Measurements from ENCODE around the gene ARVCF.

The ARVCF gene

GRCh38 chr22:19973551-19974267 lies 42.9 kb downstream of the ARVCF start:
- no peak for DNase-seq (ENCODE audit: low read depth in 2 of 2)

GRCh38 chr22:19972652-19973550 lies 43.7 kb downstream of the ARVCF start:
- DNase-seq (ENCODE audit: low read depth in 2 of 2): no peak

- DNase-seq (ENCODE audit: low read depth in 2 of 2): no peak
These were observed 44.4 kb downstream of the ARVCF start for GRCh38 chr22:19972251-19972650.

- DNase-seq (ENCODE audit: low read depth in 2 of 2): no peak
These were observed 45.1 kb downstream of the ARVCF start for GRCh38 chr22:19971276-19972124.

- peak; percentile 79 to 80 for DNase-seq (ENCODE audit: low read depth in 2 of 2)
These were observed 45.9 kb downstream of the ARVCF start for GRCh38 chr22:19970479-19971275.

- DNase-seq (ENCODE audit: low read depth in 2 of 2): no peak
These were observed 46.6 kb downstream of the ARVCF start for GRCh38 chr22:19970031-19970478.

GRCh38 chr22:19969141-19969928 lies 47.3 kb downstream of the ARVCF start:
- no peak for DNase-seq (ENCODE audit: low read depth in 2 of 2)

- DNase-seq (ENCODE audit: low read depth in 2 of 2): no peak
These were observed 48.2 kb downstream of the ARVCF start for GRCh38 chr22:19968450-19968891.

- DNase-seq (ENCODE audit: low read depth in 2 of 2): no peak
These were observed 48.7 kb downstream of the ARVCF start for GRCh38 chr22:19967850-19968449.

GRCh38 chr22:19966908-19967750 lies 49.5 kb downstream of the ARVCF start:
- DNase-seq (ENCODE audit: low read depth in 2 of 2): no peak

GRCh38 chr22:19965771-19966709 lies 50.6 kb downstream of the ARVCF start:
- DNase-seq (ENCODE audit: low read depth in 2 of 2): no peak

- no peak for DNase-seq (ENCODE audit: low read depth in 2 of 2)
These were observed 51.8 kb downstream of the ARVCF start for GRCh38 chr22:19964701-19965386.

- DNase-seq (ENCODE audit: low read depth in 2 of 2): no peak
These were observed 52.6 kb downstream of the ARVCF start for GRCh38 chr22:19963863-19964642.

- DNase-seq (ENCODE audit: low read depth in 2 of 2): no peak
These were observed 53.5 kb downstream of the ARVCF start for GRCh38 chr22:19962909-19963806.

- peak; percentile 37 to 59 for DNase-seq (ENCODE audit: low read depth in 2 of 2)
These were observed 54.2 kb downstream of the ARVCF start for GRCh38 chr22:19962246-19962908.

All from stimulated activated CD4-positive, alpha-beta T cell treated with anti-CD3 and anti-CD28 coated beads, Interleukin-1b, Interleukin-23, amount 100 ng/mL, for 4 hours (primary cell).